Vagina (tissue), 2 donors: Measurements from ENCODE around the gene PRICKLE2.

Experiments
- POLR2A ChIP-seq, 2 donors: fragments of 450-650 bp; IDR thresholded peaks; one replicate each; pipeline ENCODE4 v1.6.1; 2017; ENCODE audit warnings: antibody characterized with exemption in 2 of 2, mild to moderate bottlenecking in 2 of 2, moderate library complexity in 2 of 2
- POLR2AphosphoS5 ChIP-seq, 2 donors: sonication (generic); formaldehyde crosslinking; IDR thresholded peaks; one replicate each; pipeline ENCODE4 v1.9.0; 2017; ENCODE audit warnings: antibody characterized with exemption in 2 of 2, mild to moderate bottlenecking in 2 of 2, low read depth in 1 of 2; ENCODE audit not compliant: insufficient read depth in 1 of 2

DNA sequence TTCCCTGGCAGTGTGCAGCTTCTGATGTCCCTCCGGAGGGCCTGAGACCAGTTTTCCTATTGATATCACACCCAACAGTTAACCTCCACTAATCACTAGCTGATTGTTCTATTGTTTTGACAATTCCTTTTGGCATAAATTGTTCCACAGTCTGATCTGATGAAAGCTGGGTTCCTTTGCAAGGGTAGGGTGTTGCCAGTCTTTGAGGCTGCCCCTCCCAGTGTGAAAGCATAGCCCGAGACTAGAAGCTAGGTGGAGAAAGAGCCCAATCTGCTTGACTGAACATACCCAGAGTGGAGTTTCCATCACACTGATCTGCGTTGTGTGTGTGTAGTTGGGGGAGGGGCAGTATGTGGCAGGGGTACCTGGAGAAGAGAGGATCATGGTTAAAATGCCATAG is 10.3 kb upstream of the PRICKLE2 start:
- TF ChIP-seq POLR2A (IDR thresholded peaks at IDR 0.05), result no peak
- no peak for TF ChIP-seq POLR2AphosphoS5 (IDR thresholded peaks at IDR 0.05; ENCODE audit: insufficient read depth in 1 of 2, low read depth in 1 of 2)
